Measurements from ENCODE around the gene PTX3. TPM values are rescaled to one million over a fixed set of nuclear protein-coding genes. Genes with fewer than 3 reads are reported as not detected.

The PTX3 gene
- total RNA-seq: under 1 TPM in 1 of 2 donors, not detected in 1; 0.70 TPM

- Mint-ChIP-seq H3K9me3 (no peaks in the 10 kb centered on the region), H3K36me3 (peaks cover 0 to 5% of the 10 kb centered on the region in 2 donors), H3K27ac (no peak within 1 kb of the TSS)
- DNase-seq (ENCODE audit: low spot score in 2 of 2) (no peak), ATAC-seq (peak in 1 of 2 donors; percentile 37)
Observed at GRCh38 chr3:157436583-157437291, at the start of gene PTX3. Gene PTX3 (plus strand): TSS chr3:157436850. CDS start chr3:157436934, 84 bp downstream.

- DNase-seq (ENCODE audit: low spot score in 2 of 2): no peak
- no peaks in the 10 kb centered on the region for H3K36me3 Mint-ChIP-seq
- no peak for ATAC-seq
- no peaks in the 10 kb centered on the region for H3K9me3 Mint-ChIP-seq
- H3K27ac Mint-ChIP-seq: no peak overlapping the region
Observed at GRCh38 chr3:157387708-157388435, 48.8 kb upstream of the PTX3 start.

GRCh38 chr3:157388976-157389375 is 47.7 kb upstream of the PTX3 start:
- Mint-ChIP-seq H3K27ac (no peak overlapping the region), H3K9me3 (no peaks in the 10 kb centered on the region), H3K36me3 (no peaks in the 10 kb centered on the region)
- no peak for ATAC-seq
- DNase-seq (ENCODE audit: low spot score in 2 of 2): no peak

GRCh38 chr3:157390713-157391515 is 45.7 kb upstream of the PTX3 start:
- no peaks in the 10 kb centered on the region for H3K36me3 Mint-ChIP-seq

GRCh38 chr3:157392104-157392503 is 44.5 kb upstream of the PTX3 start:
- no peak overlapping the region for H3K27ac Mint-ChIP-seq
- no peak for ATAC-seq
- no peaks in the 10 kb centered on the region for H3K36me3 Mint-ChIP-seq
- no peak for DNase-seq (ENCODE audit: low spot score in 2 of 2)
- no peaks in the 10 kb centered on the region for H3K9me3 Mint-ChIP-seq

More at GRCh38 chr3:157390713-157391515, 45.7 kb upstream of the PTX3 start:
- Mint-ChIP-seq H3K9me3 (no peaks in the 10 kb centered on the region), H3K27ac (no peak overlapping the region)
- DNase-seq (ENCODE audit: low spot score in 2 of 2) (no peak), ATAC-seq (no peak)

- DNase-seq (ENCODE audit: low spot score in 2 of 2) (no peak), ATAC-seq (no peak)
- Mint-ChIP-seq H3K9me3 (no peaks in the 10 kb centered on the region), H3K27ac (no peak overlapping the region), H3K36me3 (no peaks in the 10 kb centered on the region)
Observed at GRCh38 chr3:157393113-157393512, 43.5 kb upstream of the PTX3 start.

- ATAC-seq: no peak
- Mint-ChIP-seq H3K27ac (no peak overlapping the region), H3K36me3 (no peaks in the 10 kb centered on the region)
Observed at GRCh38 chr3:157394411-157394810, 42.2 kb upstream of the PTX3 start.

GRCh38 chr3:157398598-157398997 is 38.1 kb upstream of the PTX3 start:
- no peaks in the 10 kb centered on the region for H3K9me3 Mint-ChIP-seq
- DNase-seq (ENCODE audit: low spot score in 2 of 2) (no peak), ATAC-seq (no peak)
- H3K27ac Mint-ChIP-seq: no peak overlapping the region
- H3K36me3 Mint-ChIP-seq: no peaks in the 10 kb centered on the region

More at GRCh38 chr3:157394411-157394810, 42.2 kb upstream of the PTX3 start:
- no peak for DNase-seq (ENCODE audit: low spot score in 2 of 2)
- no peaks in the 10 kb centered on the region for H3K9me3 Mint-ChIP-seq

- Mint-ChIP-seq H3K27ac (no peak overlapping the region), H3K9me3 (no peaks in the 10 kb centered on the region), H3K36me3 (no peaks in the 10 kb centered on the region)
- ATAC-seq (no peak), DNase-seq (ENCODE audit: low spot score in 2 of 2) (no peak)
Observed at GRCh38 chr3:157404381-157404780, 32.3 kb upstream of the PTX3 start.

GRCh38 chr3:157405457-157405856 is 31.2 kb upstream of the PTX3 start:
- no peaks in the 10 kb centered on the region for H3K36me3 Mint-ChIP-seq
- DNase-seq (ENCODE audit: low spot score in 2 of 2) (no peak), ATAC-seq (no peak)
- H3K9me3 Mint-ChIP-seq: no peaks in the 10 kb centered on the region
- H3K27ac Mint-ChIP-seq: no peak overlapping the region

- Mint-ChIP-seq H3K9me3 (no peaks in the 10 kb centered on the region), H3K36me3 (no peaks in the 10 kb centered on the region), H3K27ac (no peak overlapping the region)
- no peak for DNase-seq (ENCODE audit: low spot score in 2 of 2)
- ATAC-seq: no peak
Observed at GRCh38 chr3:157406394-157406793, 30.3 kb upstream of the PTX3 start.

- DNase-seq (ENCODE audit: low spot score in 2 of 2) (no peak), ATAC-seq (no peak)
- H3K36me3 Mint-ChIP-seq: no peaks in the 10 kb centered on the region
- no peak overlapping the region for H3K27ac Mint-ChIP-seq
- no peaks in the 10 kb centered on the region for H3K9me3 Mint-ChIP-seq
Observed at GRCh38 chr3:157407769-157408168, 28.9 kb upstream of the PTX3 start.

GRCh38 chr3:157408499-157409149 is 28.0 kb upstream of the PTX3 start:
- ATAC-seq: no peak
- no peaks in the 10 kb centered on the region for H3K36me3 Mint-ChIP-seq
- no peak for DNase-seq (ENCODE audit: low spot score in 2 of 2)
- H3K27ac Mint-ChIP-seq: no peak overlapping the region
- H3K9me3 Mint-ChIP-seq: no peaks in the 10 kb centered on the region

- ATAC-seq (no peak), DNase-seq (ENCODE audit: low spot score in 2 of 2) (no peak)
- Mint-ChIP-seq H3K9me3 (no peaks in the 10 kb centered on the region), H3K36me3 (no peaks in the 10 kb centered on the region), H3K27ac (no peak overlapping the region)
Observed at GRCh38 chr3:157409516-157409915, 27.1 kb upstream of the PTX3 start.

- ATAC-seq: no peak
- Mint-ChIP-seq H3K9me3 (no peaks in the 10 kb centered on the region), H3K36me3 (no peaks in the 10 kb centered on the region), H3K27ac (no peak overlapping the region)
- DNase-seq (ENCODE audit: low spot score in 2 of 2): no peak
Observed at GRCh38 chr3:157410945-157411344, 25.7 kb upstream of the PTX3 start.

GRCh38 chr3:157412323-157412855 is 24.3 kb upstream of the PTX3 start:
- H3K36me3 Mint-ChIP-seq: no peaks in the 10 kb centered on the region
- peaks cover 0 to 3% of the 10 kb centered on the region in 2 donors for H3K9me3 Mint-ChIP-seq
- DNase-seq (ENCODE audit: low spot score in 2 of 2): no peak
- no peak overlapping the region for H3K27ac Mint-ChIP-seq
- ATAC-seq: no peak
